ENCODE results near the gene DGKB. TPM values are rescaled to one million over a fixed set of nuclear protein-coding genes. Genes with fewer than 3 reads are reported as not detected.

Gene DGKB
- polyA plus RNA-seq, 1 donor (not counting 4 experiments of a cell fraction or from before 2014, with no cell fraction given) = 0.01 TPM

DNA sequence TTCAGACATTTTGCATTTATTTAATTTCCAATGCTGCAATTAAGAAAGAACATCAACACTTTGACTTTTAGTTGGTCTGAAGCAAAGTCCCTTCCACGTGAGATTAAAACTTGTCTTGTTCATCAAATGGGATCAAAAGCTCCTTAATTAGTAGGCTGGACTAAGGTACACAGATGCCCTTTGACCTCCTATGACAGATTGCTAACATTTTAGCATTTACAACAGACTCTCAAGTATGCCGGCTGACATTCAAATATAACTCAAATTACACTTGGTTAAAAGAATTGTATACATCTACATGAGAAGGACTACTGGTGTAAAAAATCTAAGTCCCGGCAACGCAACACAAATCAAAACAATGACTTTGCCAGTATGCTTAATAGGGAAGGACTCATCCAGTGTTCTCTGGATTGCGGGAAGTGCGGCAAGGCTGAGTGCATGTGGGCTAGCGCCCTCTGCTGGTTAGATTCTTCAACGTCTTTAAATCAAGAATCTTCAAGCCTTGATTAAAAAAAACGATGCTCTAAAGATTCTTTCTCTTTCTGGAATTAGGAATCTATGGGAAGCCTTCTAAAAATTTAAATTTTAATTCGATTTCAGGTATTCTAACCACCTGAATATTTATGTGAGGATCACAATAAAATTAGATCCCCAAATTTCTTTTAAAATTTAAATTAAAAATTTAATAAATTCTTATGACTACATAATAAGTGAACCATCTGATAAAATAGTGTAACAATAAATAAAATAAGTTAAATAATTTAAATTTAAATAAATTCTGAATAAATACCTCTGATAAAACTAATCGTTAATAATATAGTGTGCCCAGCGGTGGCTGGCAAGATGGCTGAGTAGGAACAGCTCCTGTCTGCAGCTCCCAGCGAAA lies 444.7 kb downstream of the DGKB start:
- no peak overlapping the region for H3K27ac ChIP-seq (ENCODE audit: control insufficient read depth, insufficient read depth, low read length)
- DNase-seq (ENCODE audit: low read depth, low spot score) (peak; percentile 23), FAIRE-seq (peak; percentile 17)
- no peaks in the 10 kb centered on the region for H3K4me1 ChIP-seq (ENCODE audit: control insufficient read depth, extremely low read depth, insufficient read depth, low read length)
- H4K20me1 ChIP-seq (ENCODE audit: control insufficient read depth, extremely low read depth, insufficient read depth, low read length) = no peaks in the 10 kb centered on the region
- no peaks in the 10 kb centered on the region for H3K27me3 ChIP-seq (ENCODE audit: control insufficient read depth, extremely low read depth, insufficient read depth, low read length)
- no peak overlapping the region for H3K4me3 ChIP-seq (ENCODE audit: control insufficient read depth in 2 of 3, extremely low read depth in 1 of 3, insufficient read depth in 2 of 3, low read depth in 1 of 3, low read length in 3 of 3)
- H3K4me2 ChIP-seq (ENCODE audit: control insufficient read depth, extremely low read depth, insufficient read depth, low read depth, low read length) = peak overlapping the region; percentile 31
- H3K79me2 ChIP-seq (ENCODE audit: control insufficient read depth, insufficient read depth, low read length) = no peaks in the 10 kb centered on the region
- H3K9me1 ChIP-seq (ENCODE audit: control insufficient read depth, extremely low read depth, insufficient read depth, low read length) = no peaks in the 10 kb centered on the region
- no peaks in the 10 kb centered on the region for H3K9me3 ChIP-seq (ENCODE audit: control insufficient read depth, low read depth, low read length)
- TF ChIP-seq, protein P1, sequence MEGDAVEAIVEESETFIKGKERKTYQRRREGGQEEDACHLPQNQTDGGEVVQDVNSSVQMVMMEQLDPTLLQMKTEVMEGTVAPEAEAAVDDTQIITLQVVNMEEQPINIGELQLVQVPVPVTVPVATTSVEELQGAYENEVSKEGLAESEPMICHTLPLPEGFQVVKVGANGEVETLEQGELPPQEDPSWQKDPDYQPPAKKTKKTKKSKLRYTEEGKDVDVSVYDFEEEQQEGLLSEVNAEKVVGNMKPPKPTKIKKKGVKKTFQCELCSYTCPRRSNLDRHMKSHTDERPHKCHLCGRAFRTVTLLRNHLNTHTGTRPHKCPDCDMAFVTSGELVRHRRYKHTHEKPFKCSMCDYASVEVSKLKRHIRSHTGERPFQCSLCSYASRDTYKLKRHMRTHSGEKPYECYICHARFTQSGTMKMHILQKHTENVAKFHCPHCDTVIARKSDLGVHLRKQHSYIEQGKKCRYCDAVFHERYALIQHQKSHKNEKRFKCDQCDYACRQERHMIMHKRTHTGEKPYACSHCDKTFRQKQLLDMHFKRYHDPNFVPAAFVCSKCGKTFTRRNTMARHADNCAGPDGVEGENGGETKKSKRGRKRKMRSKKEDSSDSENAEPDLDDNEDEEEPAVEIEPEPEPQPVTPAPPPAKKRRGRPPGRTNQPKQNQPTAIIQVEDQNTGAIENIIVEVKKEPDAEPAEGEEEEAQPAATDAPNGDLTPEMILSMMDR (optimal IDR thresholded peaks at IDR 0.05 in 1 of 3, IDR thresholded peaks at IDR 0.05 in 1 of 3, conservative IDR thresholded peaks at IDR 0.05 in 1 of 3; ENCODE audit: extremely low read depth in 1 of 3, insufficient read depth in 2 of 3, low read length in 3 of 3) = peak; percentile 79 to 80 (median 80)
- no peak for TF ChIP-seq EZH2 (IDR thresholded peaks at IDR 0.05; ENCODE audit: low read length)
- H3K36me3 ChIP-seq (ENCODE audit: control insufficient read depth in 2 of 2, extremely low read depth in 1 of 2, insufficient read depth in 2 of 2, low read length in 2 of 2) = no peaks in the 10 kb centered on the region
- H3K9ac ChIP-seq (ENCODE audit: control insufficient read depth, extremely low read depth, insufficient read depth, low read length) = no peak overlapping the region
- H2AFZ ChIP-seq (ENCODE audit: control insufficient read depth, low read length) = no peak overlapping the region
- dilution Hi-C loops (cut with MboI; ENCODE audit: extremely low pct_ligation_motif_present, low sequenced_read_pairs) = no loop called here

DNA sequence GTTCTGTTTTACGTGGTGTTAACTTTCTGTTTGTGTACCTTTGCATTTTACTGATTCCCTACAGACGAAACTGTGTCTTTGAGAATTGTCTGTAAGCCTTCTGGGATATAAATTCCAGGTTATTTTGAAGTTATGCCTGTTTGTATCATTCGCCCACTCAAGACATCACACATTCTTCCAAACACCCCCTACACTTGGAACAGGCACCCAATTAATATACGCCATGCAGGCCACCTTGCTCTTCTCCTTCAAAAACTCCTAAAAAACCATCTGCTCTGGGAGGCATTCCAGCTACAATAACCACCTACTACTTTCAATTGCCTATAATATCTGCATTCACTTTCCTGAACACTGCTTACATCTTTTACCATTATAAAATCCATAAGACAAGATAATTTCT lies 453.3 kb downstream of the DGKB start:
- Histone ChIP-seq H3K27me3 (ENCODE audit: control insufficient read depth, extremely low read depth, insufficient read depth, low read length) (no peaks in the 10 kb centered on the region), H3K4me1 (ENCODE audit: control insufficient read depth, extremely low read depth, insufficient read depth, low read length) (no peaks in the 10 kb centered on the region), H2AFZ (ENCODE audit: control insufficient read depth, low read length) (no peak overlapping the region), H3K9ac (ENCODE audit: control insufficient read depth, extremely low read depth, insufficient read depth, low read length) (no peak overlapping the region), H4K20me1 (ENCODE audit: control insufficient read depth, extremely low read depth, insufficient read depth, low read length) (no peaks in the 10 kb centered on the region), H3K27ac (ENCODE audit: control insufficient read depth, insufficient read depth, low read length) (no peak overlapping the region), H3K9me1 (ENCODE audit: control insufficient read depth, extremely low read depth, insufficient read depth, low read length) (no peaks in the 10 kb centered on the region), H3K4me3 (ENCODE audit: control insufficient read depth in 2 of 3, extremely low read depth in 1 of 3, insufficient read depth in 2 of 3, low read depth in 1 of 3, low read length in 3 of 3) (no peak overlapping the region), H3K9me3 (ENCODE audit: control insufficient read depth, low read depth, low read length) (no peaks in the 10 kb centered on the region), H3K79me2 (ENCODE audit: control insufficient read depth, insufficient read depth, low read length) (no peaks in the 10 kb centered on the region), H3K4me2 (ENCODE audit: control insufficient read depth, extremely low read depth, insufficient read depth, low read depth, low read length) (no peak overlapping the region), H3K36me3 (ENCODE audit: control insufficient read depth in 2 of 2, extremely low read depth in 1 of 2, insufficient read depth in 2 of 2, low read length in 2 of 2) (no peaks in the 10 kb centered on the region)
- DNase-seq (ENCODE audit: low read depth, low spot score) (no peak), FAIRE-seq (no peak)
- dilution Hi-C loops (cut with MboI; ENCODE audit: extremely low pct_ligation_motif_present, low sequenced_read_pairs) = no loop called here
- no peak for TF ChIP-seq EZH2 (IDR thresholded peaks at IDR 0.05; ENCODE audit: low read length)
- TF ChIP-seq, protein P1 (optimal IDR thresholded peaks at IDR 0.05 in 1 of 3, IDR thresholded peaks at IDR 0.05 in 1 of 3, conservative IDR thresholded peaks at IDR 0.05 in 1 of 3; ENCODE audit: extremely low read depth in 1 of 3, insufficient read depth in 2 of 3, low read length in 3 of 3) = no peak

Measured in keratinocyte (primary cell).